A549 (cell line): Measurements from ENCODE around the gene AXDND1.

Experiments
- MAZ ChIP-seq: fragments of 150-350 bp; IDR thresholded peaks from 2 replicates; pipeline ENCODE4 v1.6.1; 2014; ENCODE audit warnings: antibody characterized with exemption, low read depth, low read length, borderline replicate concordance
- RAD21 ChIP-seq, 2 experiments: fragments of >200 bp in 1 of 2; sonication (Bioruptor Twin) in 1 of 2; formaldehyde crosslinking in 1 of 2; IDR thresholded peaks in 1 of 2; conservative IDR thresholded peaks in 1 of 2; 2 replicates in 1 of 2; 3 replicates in 1 of 2; pipeline ENCODE4 v1.6.1; 2012 to 2018; ENCODE audit warnings: inconsistent platforms in 1 of 2
- TF ChIP-seq, protein P1 (sequence below): fragments of >200 bp; sonication (Bioruptor Twin); formaldehyde crosslinking; IDR thresholded peaks from 3 replicates; pipeline ENCODE4 v1.5.1; 2016

GRCh38 chr1:179510038-179510437, 144.3 kb downstream of the AXDND1 start:
- TF ChIP-seq, protein P1, sequence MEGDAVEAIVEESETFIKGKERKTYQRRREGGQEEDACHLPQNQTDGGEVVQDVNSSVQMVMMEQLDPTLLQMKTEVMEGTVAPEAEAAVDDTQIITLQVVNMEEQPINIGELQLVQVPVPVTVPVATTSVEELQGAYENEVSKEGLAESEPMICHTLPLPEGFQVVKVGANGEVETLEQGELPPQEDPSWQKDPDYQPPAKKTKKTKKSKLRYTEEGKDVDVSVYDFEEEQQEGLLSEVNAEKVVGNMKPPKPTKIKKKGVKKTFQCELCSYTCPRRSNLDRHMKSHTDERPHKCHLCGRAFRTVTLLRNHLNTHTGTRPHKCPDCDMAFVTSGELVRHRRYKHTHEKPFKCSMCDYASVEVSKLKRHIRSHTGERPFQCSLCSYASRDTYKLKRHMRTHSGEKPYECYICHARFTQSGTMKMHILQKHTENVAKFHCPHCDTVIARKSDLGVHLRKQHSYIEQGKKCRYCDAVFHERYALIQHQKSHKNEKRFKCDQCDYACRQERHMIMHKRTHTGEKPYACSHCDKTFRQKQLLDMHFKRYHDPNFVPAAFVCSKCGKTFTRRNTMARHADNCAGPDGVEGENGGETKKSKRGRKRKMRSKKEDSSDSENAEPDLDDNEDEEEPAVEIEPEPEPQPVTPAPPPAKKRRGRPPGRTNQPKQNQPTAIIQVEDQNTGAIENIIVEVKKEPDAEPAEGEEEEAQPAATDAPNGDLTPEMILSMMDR: no peak
- TF ChIP-seq MAZ: no peak
- no peak for TF ChIP-seq RAD21 (conservative IDR thresholded peaks at IDR 0.05 in 1 of 2, IDR thresholded peaks at IDR 0.05 in 1 of 2)
